Measurements from ENCODE around the gene LMX1B.
A peak's percentile ranks its signal among the peaks of the same experiment; 100 is the strongest.
"Not testable (repeated sequence)": the region's sequence is repeated elsewhere in the genome, so short reads cannot be mapped to it uniquely, and the experiment has no call there.

The LMX1B gene

GRCh38 chr9:126704892-126705766 lies 91.4 kb downstream of the LMX1B start:
- peak overlapping the region; percentile 15 for H3K4me3 ChIP-seq (ENCODE audit: low read length)
- no peak for DNase-seq (ENCODE audit: low read depth)

GRCh38 chr9:126705767-126706697 lies 92.3 kb downstream of the LMX1B start:
- peak; percentile 71 for TF ChIP-seq CTCF (conservative IDR thresholded peaks at IDR 0.05; ENCODE audit: low read depth, low read length)
- no peak for DNase-seq (ENCODE audit: low read depth)
- H3K4me3 ChIP-seq (ENCODE audit: low read length), result no peak overlapping the region

More at GRCh38 chr9:126704892-126705766, 91.4 kb downstream of the LMX1B start:
- peak; percentile 85 for TF ChIP-seq CTCF (conservative IDR thresholded peaks at IDR 0.05; ENCODE audit: low read depth, low read length)

- TF ChIP-seq CTCF (conservative IDR thresholded peaks at IDR 0.05; ENCODE audit: low read depth, low read length), result no peak
- no peak for DNase-seq (ENCODE audit: low read depth)
- no peak overlapping the region for H3K4me3 ChIP-seq (ENCODE audit: low read length)
Measured at GRCh38 chr9:126706698-126707053, 92.9 kb downstream of the LMX1B start.

GRCh38 chr9:126707083-126707482 lies 93.4 kb downstream of the LMX1B start:
- no peak for DNase-seq (ENCODE audit: low read depth)
- H3K4me3 ChIP-seq (ENCODE audit: low read length), result no peak overlapping the region
- TF ChIP-seq CTCF (conservative IDR thresholded peaks at IDR 0.05; ENCODE audit: low read depth, low read length), result no peak

- not testable (repeated sequence) for H3K4me3 ChIP-seq (ENCODE audit: low read length); DNase-seq (ENCODE audit: low read depth)
Measured at GRCh38 chr9:126707712-126708111, 94.0 kb downstream of the LMX1B start.

- DNase-seq (ENCODE audit: low read depth), result no peak
- H3K4me3 ChIP-seq (ENCODE audit: low read length), result no peak overlapping the region
- TF ChIP-seq CTCF (conservative IDR thresholded peaks at IDR 0.05; ENCODE audit: low read depth, low read length), result no peak
Measured at GRCh38 chr9:126708178-126708577, 94.5 kb downstream of the LMX1B start.

GRCh38 chr9:126709241-126709640 lies 95.5 kb downstream of the LMX1B start:
- no peak for TF ChIP-seq CTCF (conservative IDR thresholded peaks at IDR 0.05; ENCODE audit: low read depth, low read length)
- no peak overlapping the region for H3K4me3 ChIP-seq (ENCODE audit: low read length)
- DNase-seq (ENCODE audit: low read depth), result no peak

Data from retinal pigment epithelial cell (primary cell).